ENCODE measurements around the gene ARAP1.

ARAP1 gene

DNA sequence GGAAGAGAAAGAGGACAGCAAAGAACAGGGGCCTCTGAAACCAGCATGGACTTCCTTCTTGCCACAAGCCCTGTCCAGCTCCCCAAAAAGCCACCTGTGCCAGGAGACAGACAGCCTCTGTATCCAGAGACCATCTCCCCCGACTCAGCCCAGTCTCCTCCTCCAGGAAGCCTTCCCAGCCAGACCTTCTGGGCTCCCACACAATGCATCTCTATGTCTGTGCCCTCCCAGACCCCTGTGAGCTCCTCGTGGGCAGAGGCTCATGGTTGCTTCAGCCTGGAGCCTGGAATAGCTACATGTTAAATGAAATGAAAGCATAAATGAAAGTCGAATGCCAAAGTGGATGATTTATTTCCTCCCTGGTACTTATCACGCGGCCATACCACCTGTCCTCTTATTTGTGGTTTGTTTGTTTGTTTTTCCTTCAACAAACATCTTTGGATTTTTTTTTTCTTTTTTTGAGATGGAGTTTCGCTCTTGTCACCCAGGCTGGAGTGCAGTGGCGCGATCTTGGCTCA is 7.3 kb upstream of the ARAP1 start:
- Mint-ChIP-seq H3K9me3 (no peaks in the 10 kb centered on the region), H3K27me3 (ENCODE audit: low read depth) (no peaks in the 10 kb centered on the region), H3K27ac (no peak overlapping the region), H3K4me1 (ENCODE audit: low read depth) (peaks cover 29% of the 10 kb centered on the region), H3K36me3 (ENCODE audit: low read depth) (peaks cover 18% of the 10 kb centered on the region), H3K4me3 (no peak overlapping the region)

DNA sequence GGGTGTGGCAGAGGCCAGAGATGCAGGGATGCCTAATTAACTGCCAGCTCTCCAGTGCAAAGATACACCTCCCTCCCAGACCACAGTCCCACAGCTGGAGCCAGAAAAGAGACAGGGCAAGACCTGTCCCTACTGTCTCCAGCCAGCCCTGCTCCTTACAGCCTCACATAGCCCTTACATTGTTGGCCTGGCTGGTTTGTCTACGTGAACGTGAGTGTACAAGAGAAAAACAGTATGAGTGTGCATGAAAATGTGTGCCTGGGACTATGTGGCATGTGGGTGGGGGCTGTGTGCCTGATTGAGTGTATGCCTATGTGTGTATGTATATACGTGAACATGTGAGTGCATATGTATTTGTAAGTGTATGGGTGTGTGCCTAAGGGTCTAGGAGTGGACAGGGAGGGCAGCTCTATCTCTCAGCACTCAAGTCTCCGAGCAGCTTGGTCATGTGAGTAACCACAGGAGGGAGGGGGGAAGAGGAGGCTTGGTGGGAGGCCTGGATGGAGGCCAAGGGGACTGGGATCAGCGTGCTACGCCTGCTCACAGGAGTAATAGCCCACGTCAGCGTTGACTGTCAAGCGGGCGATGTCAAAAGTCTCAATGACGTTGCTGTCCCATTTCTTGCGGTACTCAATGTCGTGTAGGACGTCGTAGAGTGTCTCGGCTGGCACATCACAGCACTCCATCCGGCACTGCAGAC is 6.6 kb upstream of the ARAP1 start:
- peaks cover 18% of the 10 kb centered on the region for H3K36me3 Mint-ChIP-seq (ENCODE audit: low read depth)
- H3K27me3 Mint-ChIP-seq (ENCODE audit: low read depth), result no peaks in the 10 kb centered on the region
- H3K4me1 Mint-ChIP-seq (ENCODE audit: low read depth), result peaks cover 29% of the 10 kb centered on the region
- no peak overlapping the region for H3K27ac Mint-ChIP-seq
- no peaks in the 10 kb centered on the region for H3K9me3 Mint-ChIP-seq
- H3K4me3 Mint-ChIP-seq, result no peak overlapping the region

DNA sequence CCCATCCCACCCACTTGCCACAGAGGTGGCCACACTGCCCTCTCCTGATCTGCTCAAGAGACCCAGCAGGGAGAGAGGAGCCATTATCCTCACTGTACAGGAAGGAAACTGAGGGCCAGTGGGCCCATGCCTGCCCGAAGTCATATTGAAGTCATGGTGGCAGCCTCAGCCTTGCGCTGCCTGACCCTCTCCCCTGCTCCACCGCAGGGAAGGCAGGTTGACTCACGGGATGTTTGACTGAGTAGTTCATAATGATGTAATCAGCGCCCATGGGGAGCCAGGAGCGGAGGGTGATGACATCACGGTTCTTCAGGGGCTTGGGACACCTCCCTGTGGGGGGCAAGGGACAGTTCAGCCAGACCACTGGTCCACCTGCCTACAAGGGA is 6.1 kb upstream of the ARAP1 start:
- Mint-ChIP-seq H3K4me1 (ENCODE audit: low read depth) (peaks cover 24% of the 10 kb centered on the region), H3K4me3 (no peak overlapping the region), H3K36me3 (ENCODE audit: low read depth) (peaks cover 18% of the 10 kb centered on the region), H3K27me3 (ENCODE audit: low read depth) (no peaks in the 10 kb centered on the region), H3K27ac (no peak overlapping the region), H3K9me3 (no peaks in the 10 kb centered on the region)

GRCh38 chr11:72755713-72756285 is 3.6 kb upstream of the ARAP1 start:
- Mint-ChIP-seq H3K27me3 (ENCODE audit: low read depth) (no peaks in the 10 kb centered on the region), H3K4me3 (no peak overlapping the region), H3K36me3 (ENCODE audit: low read depth) (peaks cover 17% of the 10 kb centered on the region), H3K4me1 (ENCODE audit: low read depth) (peaks cover 17% of the 10 kb centered on the region), H3K9me3 (no peaks in the 10 kb centered on the region), H3K27ac (peak overlapping the region; percentile 17)

GRCh38 chr11:72754544-72755155 is 2.4 kb upstream of the ARAP1 start:
- Mint-ChIP-seq H3K27ac (no peak overlapping the region), H3K36me3 (ENCODE audit: low read depth) (peaks cover 12% of the 10 kb centered on the region)

GRCh38 chr11:72754149-72754543 is 1.9 kb upstream of the ARAP1 start:
- Mint-ChIP-seq H3K4me1 (ENCODE audit: low read depth) (peaks cover 24% of the 10 kb centered on the region), H3K9me3 (no peaks in the 10 kb centered on the region), H3K36me3 (ENCODE audit: low read depth) (peaks cover 12% of the 10 kb centered on the region), H3K4me3 (no peak overlapping the region), H3K27me3 (ENCODE audit: low read depth) (no peaks in the 10 kb centered on the region), H3K27ac (no peak overlapping the region)

More at GRCh38 chr11:72754544-72755155, 2.4 kb upstream of the ARAP1 start:
- H3K9me3 Mint-ChIP-seq, result no peaks in the 10 kb centered on the region
- H3K27me3 Mint-ChIP-seq (ENCODE audit: low read depth), result no peaks in the 10 kb centered on the region
- H3K4me3 Mint-ChIP-seq, result no peak overlapping the region
- peaks cover 24% of the 10 kb centered on the region for H3K4me1 Mint-ChIP-seq (ENCODE audit: low read depth)

- Mint-ChIP-seq H3K27me3 (ENCODE audit: low read depth) (no peaks in the 10 kb centered on the region), H3K4me1 (ENCODE audit: low read depth) (peaks cover 25% of the 10 kb centered on the region), H3K36me3 (ENCODE audit: low read depth) (peaks cover 8% of the 10 kb centered on the region), H3K9me3 (no peaks in the 10 kb centered on the region), H3K27ac (no peak overlapping the region), H3K4me3 (peak overlapping the region; percentile 97)
Observed at GRCh38 chr11:72753341-72754148, 1.3 kb upstream of the ARAP1 start.

GRCh38 chr11:72751116-72752087 is 806 bp downstream of the ARAP1 start:
- no peaks in the 10 kb centered on the region for H3K9me3 Mint-ChIP-seq
- peaks cover 25% of the 10 kb centered on the region for H3K4me1 Mint-ChIP-seq (ENCODE audit: low read depth)
- H3K27me3 Mint-ChIP-seq (ENCODE audit: low read depth), result no peaks in the 10 kb centered on the region
- H3K4me3 Mint-ChIP-seq, result peak overlapping the region; percentile 97
- peaks cover 2% of the 10 kb centered on the region for H3K36me3 Mint-ChIP-seq (ENCODE audit: low read depth)
- H3K27ac Mint-ChIP-seq, result peak overlapping the region; percentile 79

GRCh38 chr11:72750556-72751115 is 1.6 kb downstream of the ARAP1 start:
- H3K4me3 Mint-ChIP-seq, result peak overlapping the region; percentile 97
- H3K4me1 Mint-ChIP-seq (ENCODE audit: low read depth), result peaks cover 25% of the 10 kb centered on the region
- H3K9me3 Mint-ChIP-seq, result no peaks in the 10 kb centered on the region
- H3K36me3 Mint-ChIP-seq (ENCODE audit: low read depth), result peaks cover 2% of the 10 kb centered on the region
- H3K27me3 Mint-ChIP-seq (ENCODE audit: low read depth), result no peaks in the 10 kb centered on the region
- peak overlapping the region; percentile 43 for H3K27ac Mint-ChIP-seq

DNA sequence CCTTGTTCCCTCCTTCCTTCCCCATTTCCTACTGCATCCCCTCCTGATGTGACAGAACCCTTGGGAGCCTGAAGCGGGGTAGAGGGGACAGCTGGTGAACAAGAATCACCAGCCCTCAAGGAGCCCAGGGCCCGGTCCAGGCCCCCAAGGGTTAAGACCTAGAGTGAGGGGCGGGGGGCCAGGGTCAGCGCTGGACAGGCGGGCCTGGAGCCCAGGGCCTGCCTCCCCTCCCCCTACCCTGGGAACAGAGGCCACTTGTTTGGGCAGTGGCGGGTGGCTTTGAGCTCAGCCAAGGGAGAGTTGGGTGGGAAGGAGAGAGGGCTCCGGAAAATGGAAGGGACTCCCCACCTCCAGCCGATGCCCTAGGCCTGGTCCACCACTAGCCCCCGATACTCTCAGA is 2.1 kb downstream of the ARAP1 start:
- Mint-ChIP-seq H3K36me3 (ENCODE audit: low read depth) (peaks cover 2% of the 10 kb centered on the region), H3K4me3 (no peak overlapping the region), H3K9me3 (no peaks in the 10 kb centered on the region), H3K4me1 (ENCODE audit: low read depth) (peaks cover 25% of the 10 kb centered on the region), H3K27me3 (ENCODE audit: low read depth) (no peaks in the 10 kb centered on the region), H3K27ac (no peak overlapping the region)

- peaks cover 27% of the 10 kb centered on the region for H3K4me1 Mint-ChIP-seq (ENCODE audit: low read depth)
- no peak overlapping the region for H3K4me3 Mint-ChIP-seq
- no peak overlapping the region for H3K27ac Mint-ChIP-seq
- peaks cover 2% of the 10 kb centered on the region for H3K36me3 Mint-ChIP-seq (ENCODE audit: low read depth)
- H3K27me3 Mint-ChIP-seq (ENCODE audit: low read depth), result no peaks in the 10 kb centered on the region
- H3K9me3 Mint-ChIP-seq, result no peaks in the 10 kb centered on the region
Observed at GRCh38 chr11:72747289-72747855, 4.8 kb downstream of the ARAP1 start.

DNA sequence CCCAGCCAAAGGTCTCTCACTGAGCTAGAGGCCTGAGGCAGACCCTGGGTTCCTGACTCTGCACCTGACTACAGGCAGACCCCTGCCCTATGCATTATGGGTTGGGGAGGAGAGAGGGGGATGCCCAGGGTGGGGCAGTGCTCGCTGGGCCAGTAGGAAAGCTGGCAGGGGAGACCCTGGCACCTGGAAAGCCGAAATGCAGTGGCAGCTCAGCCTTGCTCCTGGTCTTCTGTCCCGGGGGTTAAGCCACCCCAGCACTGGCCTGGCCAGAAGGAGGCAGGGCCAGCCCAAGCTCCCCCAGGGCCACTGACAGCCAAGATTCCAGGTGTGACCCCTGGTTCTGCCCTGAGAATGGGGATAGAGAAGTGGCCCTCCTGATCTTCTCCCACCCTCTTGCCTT is 5.4 kb downstream of the ARAP1 start:
- Mint-ChIP-seq H3K9me3 (no peaks in the 10 kb centered on the region), H3K27me3 (ENCODE audit: low read depth) (no peaks in the 10 kb centered on the region), H3K4me1 (ENCODE audit: low read depth) (peaks cover 29% of the 10 kb centered on the region), H3K4me3 (no peak overlapping the region), H3K27ac (no peak overlapping the region), H3K36me3 (ENCODE audit: low read depth) (peaks cover 2% of the 10 kb centered on the region)

DNA sequence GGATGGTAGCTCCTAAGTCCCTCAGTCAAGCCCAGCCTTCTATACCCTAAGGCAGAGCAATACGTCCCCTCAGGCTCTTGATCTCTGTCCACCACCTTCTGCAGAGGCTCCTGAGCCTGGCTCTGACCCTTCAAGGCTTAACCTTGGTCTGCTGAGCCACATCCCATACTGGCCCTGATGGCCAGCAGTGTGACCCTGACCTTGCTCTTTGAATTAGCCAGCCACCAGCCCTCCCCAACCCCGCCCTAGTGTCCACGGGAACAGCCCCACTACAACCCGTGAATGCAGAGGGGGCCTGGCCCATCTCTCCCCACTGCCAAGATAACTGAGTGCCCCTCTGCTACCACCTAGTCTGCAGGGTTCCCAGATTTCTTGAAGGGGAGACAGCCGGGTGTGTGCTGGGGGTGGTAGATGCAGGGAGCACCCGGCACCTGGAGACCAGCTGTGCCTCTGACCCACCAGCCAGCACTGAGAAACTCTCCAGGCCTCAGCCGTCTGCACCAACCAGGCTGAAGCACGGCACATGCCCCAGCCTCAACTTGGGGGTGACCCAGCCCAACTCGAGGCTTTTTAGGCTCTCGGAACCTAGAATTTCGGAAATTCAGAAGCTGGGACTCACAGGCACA is 6.2 kb downstream of the ARAP1 start:
- H3K9me3 Mint-ChIP-seq, result no peaks in the 10 kb centered on the region
- peaks cover 2% of the 10 kb centered on the region for H3K36me3 Mint-ChIP-seq (ENCODE audit: low read depth)

More for the DNA sequence above, 6.2 kb downstream of the ARAP1 start:
- Mint-ChIP-seq H3K4me3 (no peak overlapping the region), H3K4me1 (ENCODE audit: low read depth) (peaks cover 30% of the 10 kb centered on the region), H3K27ac (no peak overlapping the region), H3K27me3 (ENCODE audit: low read depth) (no peaks in the 10 kb centered on the region)
